ENCODE data around the gene AXIN1.
"Not testable (repeated sequence)": the region's sequence is repeated elsewhere in the genome, so short reads cannot be mapped to it uniquely, and the experiment has no call there.

AXIN1 gene

GRCh38 chr16:269061-269796 is 83.3 kb downstream of the AXIN1 start:
- DNase-seq (ENCODE audit: low spot score) = no peak
- H3K27ac ChIP-seq = no peak overlapping the region
- ChIA-PET POLR2A (ENCODE audit: low non-redundant PET) (interaction anchor here (0.6 kb wide), 1 partner anchor 1771 kb away, joined by 3 read pairs; no protein-coding TSS in a partner anchor), CTCF (interaction anchor here (1.5 kb wide), 1 partner anchor 93 kb away, joined by 5 read pairs; no protein-coding TSS in a partner anchor)
- TF ChIP-seq, protein P1, sequence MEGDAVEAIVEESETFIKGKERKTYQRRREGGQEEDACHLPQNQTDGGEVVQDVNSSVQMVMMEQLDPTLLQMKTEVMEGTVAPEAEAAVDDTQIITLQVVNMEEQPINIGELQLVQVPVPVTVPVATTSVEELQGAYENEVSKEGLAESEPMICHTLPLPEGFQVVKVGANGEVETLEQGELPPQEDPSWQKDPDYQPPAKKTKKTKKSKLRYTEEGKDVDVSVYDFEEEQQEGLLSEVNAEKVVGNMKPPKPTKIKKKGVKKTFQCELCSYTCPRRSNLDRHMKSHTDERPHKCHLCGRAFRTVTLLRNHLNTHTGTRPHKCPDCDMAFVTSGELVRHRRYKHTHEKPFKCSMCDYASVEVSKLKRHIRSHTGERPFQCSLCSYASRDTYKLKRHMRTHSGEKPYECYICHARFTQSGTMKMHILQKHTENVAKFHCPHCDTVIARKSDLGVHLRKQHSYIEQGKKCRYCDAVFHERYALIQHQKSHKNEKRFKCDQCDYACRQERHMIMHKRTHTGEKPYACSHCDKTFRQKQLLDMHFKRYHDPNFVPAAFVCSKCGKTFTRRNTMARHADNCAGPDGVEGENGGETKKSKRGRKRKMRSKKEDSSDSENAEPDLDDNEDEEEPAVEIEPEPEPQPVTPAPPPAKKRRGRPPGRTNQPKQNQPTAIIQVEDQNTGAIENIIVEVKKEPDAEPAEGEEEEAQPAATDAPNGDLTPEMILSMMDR (conservative IDR thresholded peaks at IDR 0.05; ENCODE audit: low read depth) = no peak

- ChIA-PET POLR2A (ENCODE audit: low non-redundant PET) (no interaction called here), CTCF (interaction anchor here (1.5 kb wide), 1 partner anchor 93 kb away, joined by 5 read pairs; no protein-coding TSS in a partner anchor)
- DNase-seq (ENCODE audit: low spot score) = no peak
- no peak overlapping the region for H3K27ac ChIP-seq
- TF ChIP-seq, protein P1 (conservative IDR thresholded peaks at IDR 0.05; ENCODE audit: low read depth) = no peak
Observed at GRCh38 chr16:268141-269053, 84.1 kb downstream of the AXIN1 start.

DNA sequence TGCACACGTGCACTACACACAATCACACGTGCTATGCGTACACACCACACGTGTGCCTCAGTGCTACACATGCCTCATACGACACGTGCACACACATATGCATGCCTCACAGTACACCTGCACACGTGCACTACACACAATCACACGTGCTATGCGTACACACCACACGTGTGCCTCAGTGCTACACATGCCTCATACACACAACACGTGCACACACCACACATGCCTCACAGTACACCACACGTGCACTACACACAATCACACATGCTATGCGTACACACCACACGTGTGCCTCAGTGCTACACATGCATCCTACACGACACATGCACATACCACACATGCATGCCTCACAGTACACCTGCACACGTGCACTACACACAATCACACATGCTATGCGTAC is 85.0 kb downstream of the AXIN1 start:
- POLR2A ChIA-PET (ENCODE audit: low non-redundant PET); CTCF ChIA-PET; H3K27ac ChIP-seq; DNase-seq (ENCODE audit: low spot score): not testable (repeated sequence)

DNA sequence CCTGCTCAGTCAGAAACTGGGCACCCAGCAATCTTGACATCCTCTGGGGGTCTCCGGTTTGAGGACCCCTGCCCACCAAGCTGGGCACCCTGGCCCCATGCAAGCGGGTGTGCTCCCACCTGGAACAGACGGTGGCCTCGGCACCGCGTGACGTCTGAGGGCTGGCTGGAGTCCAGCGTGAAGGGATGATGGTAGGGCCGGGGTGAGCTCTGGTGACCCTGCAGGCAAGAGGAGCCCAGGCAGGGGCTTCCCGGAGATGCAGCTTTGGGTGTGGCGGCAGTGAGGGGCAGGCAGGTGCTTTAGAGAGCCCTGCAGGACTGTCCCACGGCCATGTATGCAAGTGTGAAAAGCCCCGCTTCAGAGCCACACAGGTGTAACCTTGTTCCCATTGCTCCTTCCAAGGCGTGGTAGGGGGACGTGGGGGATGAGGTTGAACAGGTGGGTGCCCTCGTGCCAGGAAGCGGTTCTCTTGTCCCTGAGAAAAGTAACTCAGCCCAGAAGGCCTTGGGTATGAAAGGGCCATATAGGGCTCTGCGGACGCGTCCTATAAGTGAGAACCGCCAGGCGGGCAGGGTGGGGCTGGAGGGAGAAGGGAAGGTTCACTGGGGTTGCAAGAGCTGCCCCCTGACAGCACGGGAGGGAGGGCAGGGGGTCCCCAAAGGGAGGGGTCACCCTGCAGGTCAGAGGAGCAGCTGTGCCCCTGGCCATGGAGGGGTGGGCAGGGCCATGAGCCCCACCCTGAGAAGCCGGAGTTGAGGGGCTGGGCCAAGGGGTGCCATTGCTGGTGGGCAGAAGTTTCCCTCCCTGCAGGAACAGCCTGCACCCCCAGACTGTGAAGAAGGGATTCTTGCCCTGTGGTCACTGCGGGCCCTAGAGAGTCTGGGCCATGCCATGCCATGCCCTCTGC is 86.0 kb downstream of the AXIN1 start:
- TF ChIP-seq, protein P1 (conservative IDR thresholded peaks at IDR 0.05; ENCODE audit: low read depth) = no peak
- POLR2A ChIA-PET (ENCODE audit: low non-redundant PET) = no interaction called here
- CTCF ChIA-PET = interaction anchor here (0.7 kb wide), 1 partner anchor 27 kb away, joined by 5 read pairs; no protein-coding TSS in a partner anchor
- no peak for DNase-seq (ENCODE audit: low spot score)
- peak overlapping the region; percentile 48; the same call in 1 of the 2 replicates for H3K27ac ChIP-seq

GRCh38 chr16:265711-266110 is 86.8 kb downstream of the AXIN1 start:
- peak overlapping the region; percentile 48 for H3K27ac ChIP-seq
- TF ChIP-seq, protein P1 (conservative IDR thresholded peaks at IDR 0.05; ENCODE audit: low read depth) = no peak
- DNase-seq (ENCODE audit: low spot score) = no peak
- POLR2A ChIA-PET (ENCODE audit: low non-redundant PET) = no interaction called here
- CTCF ChIA-PET = interaction anchor here (0.7 kb wide), 1 partner anchor 26 kb away, joined by 5 read pairs; no protein-coding TSS in a partner anchor

- TF ChIP-seq, protein P1 (conservative IDR thresholded peaks at IDR 0.05; ENCODE audit: low read depth) = no peak
- peak overlapping the region; percentile 48 for H3K27ac ChIP-seq
- ChIA-PET CTCF (interaction anchor here (1.0 kb wide), 1 partner anchor 16 kb away, joined by 3 read pairs; no protein-coding TSS in a partner anchor), POLR2A (ENCODE audit: low non-redundant PET) (interaction anchor here (0.6 kb wide), 1 partner anchor 89 kb away, joined by 3 read pairs; no protein-coding TSS in a partner anchor)
- no peak for DNase-seq (ENCODE audit: low spot score)
Observed at GRCh38 chr16:265002-265529, 87.5 kb downstream of the AXIN1 start.

All from RWPE1 (cell line).